HG03103 (cell line): ENCODE measurements around the gene P2RY4.
"Not testable (repeated sequence)": the region's sequence is repeated elsewhere in the genome, so short reads cannot be mapped to it uniquely, and the experiment has no call there.

ENCODE experiments used
- ATAC-seq: cut with Tn5 transposase; IDR thresholded peaks from one replicate; pipeline ENCODE4 v1.9.1; 2021; ENCODE audit warnings: low read depth; ENCODE audit not compliant: unreplicated experiment

Gene P2RY4

DNA sequence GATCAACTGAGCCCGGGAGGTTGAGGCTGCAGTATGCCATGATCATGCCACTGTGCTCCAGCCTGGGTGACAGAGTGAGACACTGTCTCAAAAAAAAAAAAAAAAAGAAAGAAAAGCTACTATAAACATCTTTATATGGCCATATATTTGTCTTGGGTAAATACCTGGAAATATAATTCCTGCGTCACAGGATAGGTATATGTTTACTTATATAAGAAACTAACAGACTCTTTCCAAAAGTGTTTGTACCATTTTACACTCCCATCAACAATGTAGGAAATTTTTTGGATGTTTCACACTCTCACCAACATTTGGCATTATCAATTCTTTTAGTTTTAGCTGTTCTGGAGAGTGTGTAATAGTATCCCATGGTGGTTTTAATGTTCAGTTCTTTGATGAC is 12.8 kb downstream of the P2RY4 start:
- no peak for ATAC-seq

DNA sequence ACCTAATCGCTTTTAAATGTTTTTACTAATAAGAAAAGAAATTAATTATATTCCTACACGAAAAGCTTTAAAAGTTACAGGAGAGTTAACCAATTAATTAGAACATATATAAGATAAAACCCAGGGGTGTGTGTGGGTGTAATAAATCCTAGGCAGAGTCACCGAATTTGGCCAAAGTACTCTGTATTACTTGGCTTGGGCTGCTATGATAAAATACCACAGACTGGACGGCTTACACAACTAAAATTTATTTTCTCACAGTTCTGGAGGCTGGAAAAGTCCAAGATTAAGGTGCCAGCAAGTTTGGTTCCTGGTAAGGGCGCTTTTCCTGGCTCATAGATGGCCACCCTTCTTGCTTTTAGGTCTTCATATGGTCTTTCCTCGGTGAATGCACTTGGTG is 15.1 kb downstream of the P2RY4 start:
- ATAC-seq, result no peak

DNA sequence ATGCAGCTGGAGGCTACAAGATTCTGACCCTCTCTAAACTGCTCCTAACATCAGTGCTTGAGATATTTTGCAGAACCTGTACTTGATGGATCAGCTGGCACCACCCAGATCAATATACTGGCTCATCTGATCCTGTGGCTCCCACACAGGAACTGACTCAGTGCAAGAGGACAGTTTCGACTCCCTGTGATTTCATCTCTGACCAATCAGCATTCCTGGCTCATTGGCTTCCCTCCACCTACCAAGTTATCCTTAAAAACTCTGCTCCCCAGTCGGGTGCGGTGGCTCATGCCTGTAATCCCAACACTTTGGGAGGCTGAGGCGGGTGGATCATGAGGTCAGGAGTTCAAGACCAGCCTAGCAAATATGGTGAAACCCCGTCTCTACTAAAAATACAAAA is 16.4 kb downstream of the P2RY4 start:
- ATAC-seq, result not testable (repeated sequence)

DNA sequence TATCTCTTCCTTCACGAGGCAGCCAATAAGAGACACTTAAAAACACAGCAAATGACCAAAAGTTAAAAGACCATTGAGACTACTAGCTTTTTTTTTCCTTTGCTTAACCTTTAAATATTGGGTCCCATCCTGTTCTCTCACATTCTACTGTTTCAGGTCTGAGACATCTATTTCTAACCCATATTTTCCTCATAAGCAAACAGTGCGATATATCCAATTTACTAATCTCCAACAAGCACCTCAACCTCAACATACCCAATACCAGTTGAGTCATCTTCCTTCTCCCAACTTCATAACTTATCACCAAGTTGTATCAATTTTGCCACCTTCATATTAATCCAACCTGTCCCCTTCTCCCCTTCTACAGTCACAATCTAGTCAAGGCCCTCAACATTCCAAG is 18.5 kb downstream of the P2RY4 start:
- ATAC-seq, result no peak

DNA sequence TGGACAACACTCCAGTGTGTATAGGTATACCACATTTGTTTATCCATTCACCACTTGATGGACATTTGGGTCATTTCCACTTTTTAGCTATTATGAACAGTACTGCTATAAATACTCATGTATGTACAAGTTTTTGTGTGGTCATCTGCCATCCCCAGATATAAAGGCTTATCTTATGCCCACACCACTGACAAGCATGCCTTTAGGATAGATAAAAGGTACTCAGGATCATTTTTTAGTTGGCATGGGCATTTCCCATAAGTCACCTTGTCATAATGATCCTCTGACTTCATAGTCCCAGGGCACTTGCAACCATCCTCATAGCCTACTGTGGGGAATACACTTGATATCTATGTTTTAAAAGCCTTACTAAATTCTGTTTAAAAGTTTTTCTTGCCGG is 19.3 kb downstream of the P2RY4 start:
- ATAC-seq, result no peak

DNA sequence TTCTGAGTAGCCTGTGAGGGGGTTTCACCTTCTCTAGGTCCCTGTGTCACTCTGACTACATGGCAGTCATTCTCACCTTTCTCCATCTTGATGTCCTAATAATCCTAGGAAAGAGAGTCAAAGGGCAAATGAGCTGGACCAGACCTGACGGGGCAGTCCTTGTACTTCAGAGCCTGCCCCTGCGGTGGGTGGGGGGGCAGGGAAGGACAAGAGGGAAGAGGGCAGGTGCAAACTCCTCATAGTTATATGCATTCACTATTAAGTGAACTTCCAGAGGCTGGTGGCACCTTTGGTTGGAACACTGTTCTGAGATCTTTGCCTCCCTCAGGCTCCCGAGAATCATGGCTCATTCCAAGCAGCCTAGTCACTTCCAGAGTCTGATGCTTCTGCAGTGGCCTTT is 25.6 kb downstream of the P2RY4 start, which contains the start of gene AWAT1:
AWAT1 (plus strand) TSS at position 301 of the 400 bp plus-strand sequence; CDS start at position 342, 41 bp downstream.
- no peak for ATAC-seq

DNA sequence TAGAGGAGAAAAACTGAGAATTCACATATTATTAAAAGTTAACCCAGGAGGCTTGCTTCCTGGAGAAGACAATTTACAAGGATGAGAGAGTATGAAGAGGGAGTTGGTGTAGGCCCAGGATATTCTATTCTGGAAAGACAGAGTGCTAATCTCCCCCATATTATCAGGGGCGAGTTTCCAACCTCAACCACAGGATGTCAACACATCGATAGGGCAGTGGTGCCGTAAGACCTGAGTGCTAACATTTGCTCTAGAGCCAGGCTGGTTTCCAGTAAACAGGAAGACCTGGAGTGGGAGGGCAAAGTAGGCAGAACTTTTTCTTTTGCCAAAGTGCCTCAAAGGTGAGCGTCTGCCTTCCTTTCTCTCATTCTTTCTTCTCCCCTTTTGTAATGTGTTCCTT is 28.3 kb downstream of the P2RY4 start:
- no peak for ATAC-seq

DNA sequence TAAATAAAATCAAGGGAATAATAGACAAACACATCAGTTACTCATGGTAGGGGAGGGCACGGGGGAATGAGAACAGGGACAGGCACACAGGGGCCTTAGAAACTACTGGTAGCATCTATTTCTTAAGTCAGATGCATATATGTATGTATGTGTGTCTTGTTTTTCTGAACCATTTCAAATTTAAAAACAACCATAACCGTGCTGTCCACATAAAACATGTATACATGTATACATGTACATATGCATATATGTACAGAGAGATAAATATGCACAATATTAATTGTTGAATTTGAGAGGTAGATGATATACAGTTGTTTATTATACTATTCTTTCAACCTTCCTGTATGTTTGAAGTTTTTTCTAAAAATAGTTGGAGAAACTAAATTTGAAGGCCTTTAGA is 33.3 kb downstream of the P2RY4 start:
- no peak for ATAC-seq

DNA sequence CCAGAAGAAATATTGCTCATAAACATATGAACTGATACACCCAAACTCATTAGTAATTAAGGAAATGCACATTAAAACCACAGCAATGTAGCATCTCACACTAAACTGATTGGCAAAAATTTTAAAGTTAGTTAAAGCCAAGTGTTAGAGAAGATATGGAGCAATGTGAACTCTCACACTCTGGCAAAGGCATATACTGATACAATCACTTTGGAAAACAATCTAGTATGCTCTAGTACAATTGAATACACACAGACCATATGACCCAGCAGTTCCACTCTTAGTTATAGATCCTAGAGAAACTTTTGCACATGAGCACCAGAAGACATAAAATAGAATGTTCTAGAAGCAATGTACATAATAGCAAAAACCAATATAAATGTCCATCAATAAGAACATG is 34.0 kb downstream of the P2RY4 start:
- ATAC-seq, result no peak

DNA sequence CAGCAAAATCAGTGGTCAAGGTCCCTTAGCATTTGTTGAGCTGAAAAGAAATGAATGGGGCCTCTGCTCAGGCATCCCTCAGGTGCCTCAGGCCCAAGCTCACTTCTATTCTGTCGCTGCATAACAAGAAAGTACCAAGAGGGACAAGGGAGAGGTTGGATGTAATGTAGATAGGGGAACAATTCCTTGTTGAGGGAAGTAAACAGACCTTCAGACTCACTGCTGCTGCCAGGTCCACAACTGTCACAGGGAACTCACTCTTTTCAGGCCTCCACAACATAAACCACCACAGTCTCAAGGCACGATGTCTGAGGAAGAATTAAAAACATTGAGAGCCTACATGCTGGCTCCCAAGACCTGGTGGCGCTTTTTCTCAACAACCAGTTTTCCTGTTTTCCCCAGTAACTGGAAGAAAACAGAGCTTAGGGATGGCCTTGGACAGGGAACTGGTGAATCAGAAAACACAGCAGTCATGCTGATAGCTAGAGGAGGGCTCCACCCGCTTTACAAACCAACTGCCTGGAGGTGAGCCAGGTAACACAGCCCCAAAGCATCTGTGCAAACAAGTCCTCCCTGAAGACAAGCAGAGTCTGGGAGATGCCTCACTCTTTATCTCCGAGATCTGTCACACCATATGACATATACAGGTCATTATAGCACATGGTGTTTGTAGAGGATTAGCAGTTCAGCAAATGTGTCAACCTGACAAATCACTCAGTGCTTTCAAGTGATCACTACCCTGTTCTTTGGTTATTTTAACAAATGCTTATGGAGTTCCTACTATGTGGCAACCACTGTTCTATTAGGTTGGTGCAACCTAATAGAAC is 39.9 kb downstream of the P2RY4 start:
- no peak for ATAC-seq

DNA sequence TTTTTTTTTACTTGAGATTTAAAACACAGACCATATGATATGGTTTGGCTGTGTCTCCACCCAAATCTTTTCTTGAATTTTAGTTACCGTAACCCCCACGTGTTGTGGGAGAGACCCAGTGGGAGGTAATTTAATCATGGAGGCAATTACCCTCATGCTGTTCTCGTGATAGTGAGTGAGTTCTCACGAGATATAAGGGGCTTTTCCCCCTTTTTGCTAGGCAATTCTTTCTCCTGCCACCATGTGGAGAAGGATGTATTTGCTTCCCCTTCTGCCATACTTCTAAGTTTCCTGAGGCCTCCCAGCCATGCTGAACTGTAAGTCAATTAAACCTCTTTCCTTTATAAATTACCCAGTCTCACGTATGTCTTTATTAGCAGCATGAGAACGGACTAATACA is 50.4 kb downstream of the P2RY4 start:
- not testable (repeated sequence) for ATAC-seq

DNA sequence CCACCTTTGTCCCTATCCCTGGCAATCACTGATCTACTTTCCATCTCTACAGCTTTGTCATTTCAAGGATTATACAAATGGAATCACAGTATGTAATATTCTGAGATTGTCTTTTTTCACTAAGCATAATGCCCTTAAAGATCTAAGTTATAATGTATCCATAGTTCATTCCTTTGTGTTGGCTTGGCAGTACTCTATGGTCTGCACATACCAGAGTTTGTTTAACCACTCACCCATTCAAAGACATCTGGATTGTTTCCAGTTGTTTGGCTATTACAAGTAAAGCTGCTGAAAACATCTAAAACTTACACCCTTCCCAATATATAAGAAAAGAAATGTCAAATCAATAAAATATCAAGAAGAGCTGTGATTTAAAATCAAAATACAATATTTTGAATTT is 51.5 kb downstream of the P2RY4 start:
- ATAC-seq, result no peak
